ENCODE results near the gene ECEL1. TPM values are rescaled to one million over a fixed set of nuclear protein-coding genes. Genes with fewer than 3 reads are reported as not detected.

The ECEL1 gene
- total and polyA plus RNA-seq, 9 of the 15 experiments (the other 6 are each of a cell fraction or from before 2014, with no cell fraction given), result 0.09 TPM; not detected in 8

- TF ChIP-seq HDAC6 (IDR thresholded peaks at IDR 0.05; ENCODE audit: low read depth, low read length), result no peak
- TF ChIP-seq ETV6 (IDR thresholded peaks at IDR 0.05; ENCODE audit: borderline replicate concordance in 1 of 2, low read depth in 2 of 2, low read length in 1 of 2), result no peak
- no peak for TF ChIP-seq ETV6 (CRISPR knock-in tag; IDR thresholded peaks at IDR 0.05; ENCODE audit: borderline replicate concordance)
- no peak for TF ChIP-seq ETS2 (tag; IDR thresholded peaks at IDR 0.05; ENCODE audit: borderline replicate concordance, poor library complexity, severe bottlenecking)
- no peak for TF ChIP-seq ILF3 (IDR thresholded peaks at IDR 0.05; ENCODE audit: borderline replicate concordance)
- no peak for TF ChIP-seq RUNX1 (IDR thresholded peaks at IDR 0.05; ENCODE audit: low read depth)
- TF ChIP-seq KAT2B (IDR thresholded peaks at IDR 0.05; ENCODE audit: low read depth, low read length), result no peak
- no peak for TF ChIP-seq BRCA1 (IDR thresholded peaks at IDR 0.05)
- TF ChIP-seq BRCA1 (CRISPR knock-in tag; IDR thresholded peaks at IDR 0.05), result no peak
- no peak for TF ChIP-seq SRF (CRISPR knock-in tag; IDR thresholded peaks at IDR 0.05)
- TF ChIP-seq SP1 (CRISPR knock-in tag; IDR thresholded peaks at IDR 0.05), result no peak
- TF ChIP-seq NFXL1 (CRISPR knock-in tag; IDR thresholded peaks at IDR 0.05), result no peak
- no peak for TF ChIP-seq MCM5 (IDR thresholded peaks at IDR 0.05; ENCODE audit: low read depth)
- TF ChIP-seq DDX20 (tag; IDR thresholded peaks at IDR 0.05; ENCODE audit: low read depth), result no peak
- no peak for TF ChIP-seq MBD1 (CRISPR knock-in tag; IDR thresholded peaks at IDR 0.05)
- Histone ChIP-seq H3K36me3 (ENCODE audit: control insufficient read depth, insufficient read depth, low read length) (no peaks in the 10 kb centered on the region), H4K20me1 (replicated peaks; ENCODE audit: control insufficient read depth, insufficient read depth, low read length) (no peaks in the 10 kb centered on the region), H3K9ac (ENCODE audit: insufficient read depth in 1 of 2, low read depth in 2 of 2, low read length in 2 of 2) (no peak overlapping the region), H3K4me3 (no peak overlapping the region), H3K27me3 (ENCODE audit: control insufficient read depth in 2 of 2, insufficient read depth in 2 of 2, low read length in 2 of 2) (peaks cover 0 to 55% of the 10 kb centered on the region in 2 experiments; a peak in 3 of 5 replicates), H2AFZ (ENCODE audit: low read depth, low read length) (no peak overlapping the region), H3K4me1 (replicated peaks in 1 of 2; ENCODE audit: control insufficient read depth in 2 of 2, insufficient read depth in 2 of 2, low read length in 2 of 2) (peaks cover 0 to 4% of the 10 kb centered on the region in 2 experiments; a peak in 2 of 5 replicates), H3K79me2 (ENCODE audit: control insufficient read depth, insufficient read depth, low read length) (no peaks in the 10 kb centered on the region), H3K27ac (ENCODE audit: extremely low read depth, low read depth, low read length) (no peak overlapping the region), H3K9me1 (ENCODE audit: control insufficient read depth, insufficient read depth, low read length) (no peaks in the 10 kb centered on the region), H3K9me3 (replicated peaks; ENCODE audit: control insufficient read depth, insufficient read depth, low read depth, low read length) (no peaks in the 10 kb centered on the region), H3K4me2 (ENCODE audit: insufficient read depth, low read length) (no peak overlapping the region)
- 0% methylated on average over 2 of the region's 2 CpGs for WGBS (ENCODE audit: insufficient coverage, low coverage, missing lambda C conversion rate)
- in situ Hi-C loops (cut with MboI) (no loop called here), intact Hi-C loops (cut with micrococcal nuclease) (no loop called here)
- BruUV-seq (replicated peaks), result no TSS peak
- ATAC-seq, result no peak
- FAIRE-seq, result no peak
- POLR2A ChIA-PET, result no interaction called here
- CTCF ChIA-PET (ENCODE audit: low intra/inter-chr PET ratio), result no interaction called here
- no peak for DNase-seq (ENCODE audit: extremely low read depth in 1 of 4, low spot score in 3 of 4)
These were observed 27.5 kb downstream of the ECEL1 start for GRCh38 chr2:232460171-232460570.
